NT2/D1 (cell line): ENCODE data around the gene FCMR.

Source experiments
- DNase-seq: peaks from one replicate; pipeline ENCODE4 v3.0.0-alpha.2; 2011; ENCODE audit warnings: low read depth, low spot score
- H3K27me3 ChIP-seq: 2 replicates; pipeline ENCODE4 v1.6.0; 2011; ENCODE audit warnings: mild to moderate bottlenecking; ENCODE audit not compliant: insufficient read length, insufficient read depth
- H3K36me3 ChIP-seq: 2 replicates; pipeline ENCODE4 v1.6.1; 2011; ENCODE audit warnings: mild to moderate bottlenecking, low read length, mixed read lengths; ENCODE audit not compliant: insufficient read depth, insufficient read length
- H3K4me1 ChIP-seq: 2 replicates; pipeline ENCODE4 v1.5.1; 2011; ENCODE audit not compliant: insufficient read depth, insufficient read length
- H3K4me3 ChIP-seq: 2 replicates; pipeline ENCODE4 v1.5.1; 2011; ENCODE audit warnings: low read depth; ENCODE audit not compliant: insufficient read length
- H3K9ac ChIP-seq: 2 replicates; pipeline ENCODE4 v1.6.0; 2011; ENCODE audit warnings: low read depth; ENCODE audit not compliant: insufficient read length
- H3K9me3 ChIP-seq: 2 replicates; pipeline ENCODE4 v1.5.1; 2011; ENCODE audit warnings: mild to moderate bottlenecking, low read length; ENCODE audit not compliant: insufficient read depth
- SUZ12 ChIP-seq: IDR thresholded peaks from 2 replicates; pipeline ENCODE4 v1.6.1; 2011; ENCODE audit not compliant: insufficient read length, insufficient read depth; ENCODE audit errors: extremely low read depth
- YY1 ChIP-seq: IDR thresholded peaks from 2 replicates; pipeline ENCODE4 v1.6.1; 2011; ENCODE audit not compliant: insufficient read length, insufficient read depth
- ZNF274 ChIP-seq: IDR thresholded peaks from 2 replicates; pipeline ENCODE4 v1.6.1; 2011; ENCODE audit warnings: mild to moderate bottlenecking, low read depth, low read length

The FCMR gene

GRCh38 chr1:206940588-206940936 lies 18.8 kb upstream of the FCMR start:
- no peak for TF ChIP-seq YY1
- no peak for TF ChIP-seq ZNF274
- no peak for TF ChIP-seq SUZ12
- no peaks in the 10 kb centered on the region for H3K36me3 ChIP-seq
- no peak for DNase-seq
- H3K4me3 ChIP-seq: no peak overlapping the region
- no peaks in the 10 kb centered on the region for H3K4me1 ChIP-seq
- H3K27me3 ChIP-seq: peaks cover 3% of the 10 kb centered on the region
- H3K9ac ChIP-seq: no peak overlapping the region
- H3K9me3 ChIP-seq: no peaks in the 10 kb centered on the region

GRCh38 chr1:206939841-206940587 lies 18.3 kb upstream of the FCMR start:
- Histone ChIP-seq H3K9ac (no peak overlapping the region), H3K36me3 (no peaks in the 10 kb centered on the region), H3K4me1 (no peaks in the 10 kb centered on the region), H3K27me3 (peaks cover under 1% of the 10 kb centered on the region), H3K9me3 (no peaks in the 10 kb centered on the region), H3K4me3 (no peak overlapping the region)
- DNase-seq: no peak
- TF ChIP-seq ZNF274 (no peak), SUZ12 (no peak), YY1 (no peak)

- H3K27me3 ChIP-seq: no peaks in the 10 kb centered on the region
- H3K9me3 ChIP-seq: no peaks in the 10 kb centered on the region
- TF ChIP-seq ZNF274: no peak
- no peak for TF ChIP-seq SUZ12
- no peak for TF ChIP-seq YY1
- no peaks in the 10 kb centered on the region for H3K4me1 ChIP-seq
- no peaks in the 10 kb centered on the region for H3K36me3 ChIP-seq
- H3K4me3 ChIP-seq: no peak overlapping the region
- DNase-seq: no peak
- no peak overlapping the region for H3K9ac ChIP-seq
Observed at GRCh38 chr1:206939131-206939530, 17.4 kb upstream of the FCMR start.

- no peaks in the 10 kb centered on the region for H3K4me1 ChIP-seq
Observed at GRCh38 chr1:206937425-206937824, 15.7 kb upstream of the FCMR start.

GRCh38 chr1:206935491-206936067 lies 13.8 kb upstream of the FCMR start:
- TF ChIP-seq SUZ12 (no peak), ZNF274 (no peak), YY1 (no peak)
- peak; percentile 79 for DNase-seq
- Histone ChIP-seq H3K4me1 (no peaks in the 10 kb centered on the region), H3K4me3 (no peak overlapping the region), H3K9ac (no peak overlapping the region), H3K36me3 (no peaks in the 10 kb centered on the region), H3K27me3 (no peaks in the 10 kb centered on the region), H3K9me3 (no peaks in the 10 kb centered on the region)

More at GRCh38 chr1:206937425-206937824, 15.7 kb upstream of the FCMR start:
- DNase-seq: no peak
- no peak for TF ChIP-seq YY1
- no peak for TF ChIP-seq SUZ12
- no peak for TF ChIP-seq ZNF274
- Histone ChIP-seq H3K9me3 (no peaks in the 10 kb centered on the region), H3K4me3 (no peak overlapping the region), H3K36me3 (no peaks in the 10 kb centered on the region), H3K9ac (no peak overlapping the region), H3K27me3 (no peaks in the 10 kb centered on the region)

GRCh38 chr1:206933333-206933945 lies 11.7 kb upstream of the FCMR start:
- H3K36me3 ChIP-seq: no peaks in the 10 kb centered on the region
- no peak overlapping the region for H3K4me3 ChIP-seq
- no peak for TF ChIP-seq ZNF274
- no peak for TF ChIP-seq SUZ12
- TF ChIP-seq YY1: no peak
- no peaks in the 10 kb centered on the region for H3K9me3 ChIP-seq
- no peaks in the 10 kb centered on the region for H3K27me3 ChIP-seq
- H3K4me1 ChIP-seq: no peaks in the 10 kb centered on the region
- DNase-seq: no peak
- no peak overlapping the region for H3K9ac ChIP-seq

- Histone ChIP-seq H3K4me3 (no peak overlapping the region), H3K9me3 (no peaks in the 10 kb centered on the region), H3K4me1 (no peaks in the 10 kb centered on the region), H3K36me3 (no peaks in the 10 kb centered on the region), H3K27me3 (no peaks in the 10 kb centered on the region), H3K9ac (no peak overlapping the region)
- TF ChIP-seq YY1 (no peak), ZNF274 (no peak), SUZ12 (no peak)
- DNase-seq: no peak
Observed at GRCh38 chr1:206932177-206932576, 10.4 kb upstream of the FCMR start.
